NCI-H2081 (cell line): ENCODE results near the gene CEBPB.
"Not testable (repeated sequence)": the region's sequence is repeated elsewhere in the genome, so short reads cannot be mapped to it uniquely, and the experiment has no call there.

Source experiments
- DNase-seq, 2 experiments: peaks; one replicate each; lab custom pipeline; 2025; lab: John Stamatoyannopoulos, UW

CEBPB gene

GRCh38 chr20:50190251-50191064 lies at the start of gene CEBPB:
TSS of gene CEBPB (plus strand) at chr20:50190830. CDS start at chr20:50191034, 204 bp downstream.
- DNase-seq: peak; percentile 60 to 74

GRCh38 chr20:50141018-50141675 lies 49.5 kb upstream of the CEBPB start:
- no peak for DNase-seq

- DNase-seq: no peak
Measured at GRCh38 chr20:50141811-50142561, 48.6 kb upstream of the CEBPB start.

- DNase-seq: peak; percentile 15 to 63
Measured at GRCh38 chr20:50142812-50143211, 47.8 kb upstream of the CEBPB start.

- no peak for DNase-seq
Measured at GRCh38 chr20:50144362-50144761, 46.3 kb upstream of the CEBPB start.

GRCh38 chr20:50145566-50145965 lies 45.1 kb upstream of the CEBPB start:
- no peak for DNase-seq

- no peak for DNase-seq
Measured at GRCh38 chr20:50146214-50146613, 44.4 kb upstream of the CEBPB start.

GRCh38 chr20:50146732-50147662 lies 43.6 kb upstream of the CEBPB start:
- DNase-seq: peak in 1 of 2 experiments; percentile 49

GRCh38 chr20:50149481-50150254 lies 41.0 kb upstream of the CEBPB start:
- DNase-seq: peak in 1 of 2 experiments; percentile 6

- no peak for DNase-seq
Measured at GRCh38 chr20:50151034-50151743, 39.4 kb upstream of the CEBPB start.

GRCh38 chr20:50152394-50153152 lies 38.1 kb upstream of the CEBPB start:
- DNase-seq: peak in 1 of 2 experiments; percentile 19

- DNase-seq: no peak
Measured at GRCh38 chr20:50153153-50153499, 37.5 kb upstream of the CEBPB start.

- peak; percentile 91 for DNase-seq
Measured at GRCh38 chr20:50153500-50154377, 36.9 kb upstream of the CEBPB start, which contains the start of gene PEDS1. TSS of gene PEDS1 (minus strand) at chr20:50153723. CDS start at chr20:50153637, 86 bp downstream.

GRCh38 chr20:50161494-50161893 lies 29.1 kb upstream of the CEBPB start:
- DNase-seq: not testable (repeated sequence)

GRCh38 chr20:50163570-50164317 lies 26.9 kb upstream of the CEBPB start:
- DNase-seq: no peak

- DNase-seq: peak; percentile 94 to 96
Measured at GRCh38 chr20:50165684-50166554, 24.7 kb upstream of the CEBPB start.
